Natural killer cell (primary cell): ENCODE results near the gene TSC1. TPM values are rescaled to one million over a fixed set of nuclear protein-coding genes. Genes with fewer than 3 reads are reported as not detected.
"Not testable (repeated sequence)": the region's sequence is repeated elsewhere in the genome, so short reads cannot be mapped to it uniquely, and the experiment has no call there.

ENCODE experiments used
- ATAC-seq, 3 donors: fragments of 150-1000 bp in 2 of 3; fragments of 200-7000 bp in 1 of 3; cut with Tn5 transposase; 1 replicate in 1 of 3; 2 replicates in 2 of 3; pipeline ENCODE4 v1.10.0; 2021; ENCODE audit warnings: mild to moderate bottlenecking in 2 of 3, moderate library complexity in 2 of 3
- DNase-seq, 2 donors: peaks; one replicate each; pipeline versions ENCODE4 v3.0.0 to v3.0.0-alpha.2; 2013 to 2021; ENCODE audit warnings: mixed read lengths in 1 of 2
- H3K27ac ChIP-seq: one replicate; pipeline ENCODE4 v1.5.1; 2013; ENCODE audit warnings: mild to moderate bottlenecking, low read length
- H3K27me3 ChIP-seq: one replicate; pipeline ENCODE4 v1.6.1; 2013; ENCODE audit warnings: low read length; ENCODE audit not compliant: control insufficient read depth, insufficient read depth
- H3K36me3 ChIP-seq: one replicate; pipeline ENCODE4 v1.6.1; 2013; ENCODE audit warnings: low read length; ENCODE audit not compliant: control insufficient read depth, insufficient read depth
- H3K4me1 ChIP-seq: one replicate; pipeline ENCODE4 v1.6.1; 2013; ENCODE audit warnings: low read length; ENCODE audit not compliant: control insufficient read depth, insufficient read depth
- H3K4me3 ChIP-seq: one replicate; pipeline ENCODE4 v1.5.1; 2013; ENCODE audit warnings: low read length
- H3K9me3 ChIP-seq: one replicate; pipeline ENCODE4 v1.6.1; 2013; ENCODE audit warnings: low read length; ENCODE audit not compliant: control insufficient read depth, insufficient read depth
- H3K27ac Mint-ChIP-seq, 2 donors: one replicate each; pipeline ENCODE4 v1.8.0; 2022; ENCODE audit warnings: mild to moderate bottlenecking in 2 of 2, mixed read lengths in 2 of 2, moderate library complexity in 1 of 2
- H3K27me3 Mint-ChIP-seq, 2 donors: one replicate each; pipeline ENCODE4 v1.8.0; 2022; ENCODE audit warnings: low read depth in 2 of 2, mixed read lengths in 2 of 2
- H3K36me3 Mint-ChIP-seq: one replicate; pipeline ENCODE4 v1.8.0; 2022; ENCODE audit warnings: mixed read lengths
- H3K4me1 Mint-ChIP-seq, 2 donors: one replicate each; pipeline ENCODE4 v1.8.0; 2022; ENCODE audit warnings: mixed read lengths in 2 of 2
- H3K4me3 Mint-ChIP-seq: one replicate; pipeline ENCODE4 v1.8.0; 2022; ENCODE audit warnings: mild to moderate bottlenecking, moderate library complexity, mixed read lengths
- H3K9me3 Mint-ChIP-seq, 2 donors: one replicate each; pipeline ENCODE4 v1.8.0; 2022; ENCODE audit warnings: mixed read lengths in 2 of 2
- WGBS: methylation state at CpG from one replicate; pipeline ENCODE4 v1.1.7; 2013; ENCODE audit warnings: missing lambda C conversion rate; ENCODE audit not compliant: insufficient coverage; 5-methylcytosine and 5-hydroxymethylcytosine counted together
- intact Hi-C: fragments of 100-400 bp; cut with micrococcal nuclease; formaldehyde crosslinking; loops from one replicate; pipeline ENCODE4 v1.14.2; 2022
- total RNA-seq, 4 donors: library from RNA; stranded (reverse); fragments of 120-200 nt in 1 of 4; gene quantifications; one replicate each; pipeline versions ENCODE4 v1.2.3 to v1.2.4, GENCODE V29; 2013 to 2022
- TF ChIP-seq, protein P1 (sequence below): fragments of 200-600 bp; IDR thresholded peaks from one replicate; pipeline ENCODE4 v1.8.0; 2022; ENCODE audit warnings: antibody characterized with exemption

TSC1 gene
- total RNA-seq, 3 donors from 2014 or later (not counting 1 experiment from before 2014, with no cell fraction given) = 58.0 to 73.5 (median 63.3) TPM

DNA sequence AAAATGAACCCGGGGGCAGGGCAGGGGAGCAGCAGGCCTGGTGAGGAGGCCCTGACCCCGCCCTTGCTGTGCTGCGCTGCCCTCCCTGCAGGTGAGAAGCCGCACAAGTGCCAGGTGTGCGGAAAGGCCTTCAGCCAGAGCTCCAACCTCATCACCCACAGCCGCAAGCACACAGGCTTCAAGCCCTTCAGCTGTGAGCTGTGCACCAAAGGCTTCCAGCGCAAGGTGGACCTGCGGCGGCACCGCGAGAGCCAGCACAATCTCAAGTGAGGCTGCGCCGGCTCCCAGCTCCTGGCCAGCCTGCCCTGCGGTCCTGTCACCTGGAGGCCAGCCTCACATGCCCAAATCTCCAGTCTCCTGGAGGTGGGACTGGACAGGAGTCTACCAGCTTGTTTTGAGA lies 46.4 kb upstream of the TSC1 start:
- H3K27ac Mint-ChIP-seq = peak overlapping the region; percentile 53 to 80
- Histone ChIP-seq H3K36me3 (no peaks in the 10 kb centered on the region), H3K4me1 (peaks cover 92% of the 10 kb centered on the region), H3K4me3 (no peak overlapping the region), H3K27ac (peak overlapping the region; percentile 52), H3K9me3 (no peaks in the 10 kb centered on the region), H3K27me3 (no peaks in the 10 kb centered on the region)
- H3K9me3 Mint-ChIP-seq = no peaks in the 10 kb centered on the region
- no peak for ATAC-seq
- no peaks in the 10 kb centered on the region for H3K27me3 Mint-ChIP-seq
- 60% methylated on average over 14 of the region's 14 CpGs for WGBS
- H3K36me3 Mint-ChIP-seq = no peaks in the 10 kb centered on the region
- peaks cover 80 to 88% of the 10 kb centered on the region in 2 donors for H3K4me1 Mint-ChIP-seq
- TF ChIP-seq, protein P1, sequence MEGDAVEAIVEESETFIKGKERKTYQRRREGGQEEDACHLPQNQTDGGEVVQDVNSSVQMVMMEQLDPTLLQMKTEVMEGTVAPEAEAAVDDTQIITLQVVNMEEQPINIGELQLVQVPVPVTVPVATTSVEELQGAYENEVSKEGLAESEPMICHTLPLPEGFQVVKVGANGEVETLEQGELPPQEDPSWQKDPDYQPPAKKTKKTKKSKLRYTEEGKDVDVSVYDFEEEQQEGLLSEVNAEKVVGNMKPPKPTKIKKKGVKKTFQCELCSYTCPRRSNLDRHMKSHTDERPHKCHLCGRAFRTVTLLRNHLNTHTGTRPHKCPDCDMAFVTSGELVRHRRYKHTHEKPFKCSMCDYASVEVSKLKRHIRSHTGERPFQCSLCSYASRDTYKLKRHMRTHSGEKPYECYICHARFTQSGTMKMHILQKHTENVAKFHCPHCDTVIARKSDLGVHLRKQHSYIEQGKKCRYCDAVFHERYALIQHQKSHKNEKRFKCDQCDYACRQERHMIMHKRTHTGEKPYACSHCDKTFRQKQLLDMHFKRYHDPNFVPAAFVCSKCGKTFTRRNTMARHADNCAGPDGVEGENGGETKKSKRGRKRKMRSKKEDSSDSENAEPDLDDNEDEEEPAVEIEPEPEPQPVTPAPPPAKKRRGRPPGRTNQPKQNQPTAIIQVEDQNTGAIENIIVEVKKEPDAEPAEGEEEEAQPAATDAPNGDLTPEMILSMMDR = no peak
- DNase-seq = no peak
- peak overlapping the region; percentile 53 for H3K4me3 Mint-ChIP-seq
- intact Hi-C loops = no loop called here

DNA sequence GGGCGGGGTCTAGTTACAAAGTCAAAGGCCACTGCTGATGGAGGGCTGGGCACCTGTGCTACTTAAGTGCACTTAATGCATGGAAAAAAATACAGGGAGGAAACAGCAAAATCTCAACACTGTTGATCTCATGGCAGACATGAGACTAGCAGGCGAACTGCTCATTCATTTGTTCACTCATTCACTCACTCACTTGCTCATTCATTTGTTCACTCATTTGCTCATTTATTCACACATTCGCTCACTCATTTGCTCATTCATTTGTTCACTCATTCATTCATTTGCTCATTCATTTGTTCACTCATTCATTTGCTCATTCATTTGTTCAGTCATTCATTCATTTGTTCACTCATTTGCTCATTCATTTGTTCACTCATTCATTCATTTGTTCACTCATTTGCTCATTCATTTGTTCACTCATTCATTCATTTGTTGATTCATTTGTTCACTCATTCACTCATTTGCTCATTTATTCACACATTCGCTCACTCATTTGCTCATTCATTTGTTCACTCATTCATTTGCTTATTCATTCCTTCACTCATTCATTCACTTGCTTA lies 45.7 kb upstream of the TSC1 start:
- H3K4me3 ChIP-seq, H3K36me3 Mint-ChIP-seq, H3K36me3 ChIP-seq, H3K9me3 ChIP-seq, H3K27ac ChIP-seq, intact Hi-C loops, H3K27me3 ChIP-seq, H3K27me3 Mint-ChIP-seq, H3K9me3 Mint-ChIP-seq: not testable (repeated sequence)
- peak in 2 of 3 donors; percentile 11 to 47 for ATAC-seq
- 73% methylated on average over 4 of the region's 4 CpGs for WGBS
- Mint-ChIP-seq H3K4me3 (peak overlapping the region; percentile 53), H3K27ac (peak overlapping the region; percentile 53 to 80), H3K4me1 (peaks cover 80 to 86% of the 10 kb centered on the region in 2 donors)
- H3K4me1 ChIP-seq = peaks cover 89% of the 10 kb centered on the region
- peak in 1 of 2 donors; percentile 13 for DNase-seq

DNA sequence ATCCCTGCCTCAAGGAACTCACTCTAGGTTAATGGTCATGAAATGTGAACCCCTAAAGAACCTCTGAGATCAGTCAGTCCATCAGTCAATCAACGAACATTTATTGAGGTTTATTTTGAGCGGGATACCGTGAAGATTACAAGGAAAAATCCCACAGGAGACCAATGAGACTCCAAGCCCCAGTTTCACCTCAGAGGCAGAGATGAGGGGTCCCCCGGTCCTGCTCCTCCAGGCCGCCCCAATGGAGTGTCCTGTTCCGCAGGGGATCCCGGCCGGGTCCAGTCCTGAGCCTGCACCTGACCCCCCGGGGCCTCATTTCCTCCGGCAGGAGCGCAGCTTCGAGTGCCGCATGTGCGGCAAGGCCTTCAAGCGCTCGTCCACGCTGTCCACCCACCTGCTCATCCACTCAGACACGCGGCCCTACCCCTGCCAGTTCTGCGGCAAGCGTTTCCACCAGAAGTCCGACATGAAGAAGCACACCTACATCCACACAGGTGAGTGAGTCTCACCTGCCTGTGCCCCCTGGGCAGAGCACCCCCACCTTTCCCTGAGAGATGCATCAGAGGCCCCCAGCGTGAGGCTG lies 45.1 kb upstream of the TSC1 start:
- intact Hi-C loops = no loop called here
- ATAC-seq (no peak), DNase-seq (no peak)
- TF ChIP-seq, protein P1 = no peak
- Histone ChIP-seq H3K36me3 (no peaks in the 10 kb centered on the region), H3K27ac (no peak overlapping the region), H3K4me3 (no peak overlapping the region), H3K27me3 (no peaks in the 10 kb centered on the region), H3K4me1 (peaks cover 84% of the 10 kb centered on the region), H3K9me3 (no peaks in the 10 kb centered on the region)
- Mint-ChIP-seq H3K9me3 (no peaks in the 10 kb centered on the region), H3K27ac (no peak overlapping the region), H3K4me1 (peaks cover 76 to 80% of the 10 kb centered on the region in 2 donors), H3K4me3 (peak overlapping the region; percentile 53), H3K27me3 (no peaks in the 10 kb centered on the region), H3K36me3 (no peaks in the 10 kb centered on the region)
- 93% methylated on average over 23 of the region's 23 CpGs for WGBS

DNA sequence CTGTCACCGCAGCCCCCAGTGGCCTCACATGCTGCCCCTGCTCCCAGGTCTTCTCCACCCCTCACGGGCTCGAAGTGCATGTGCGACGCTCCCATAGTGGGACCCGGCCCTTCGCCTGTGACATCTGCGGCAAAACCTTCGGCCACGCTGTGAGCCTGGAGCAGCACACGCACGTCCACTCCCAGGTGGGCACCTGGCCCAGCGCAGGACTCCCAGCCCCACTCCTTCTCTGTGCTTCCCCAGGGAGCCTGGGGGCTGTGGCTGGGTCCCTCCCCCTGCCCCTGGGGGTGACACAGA lies 44.5 kb upstream of the TSC1 start:
- intact Hi-C loops = no loop called here
- H3K9me3 Mint-ChIP-seq = no peaks in the 10 kb centered on the region
- Histone ChIP-seq H3K4me1 (peaks cover 78% of the 10 kb centered on the region), H3K27ac (no peak overlapping the region), H3K27me3 (no peaks in the 10 kb centered on the region), H3K36me3 (no peaks in the 10 kb centered on the region), H3K4me3 (no peak overlapping the region), H3K9me3 (no peaks in the 10 kb centered on the region)
- no peaks in the 10 kb centered on the region for H3K36me3 Mint-ChIP-seq
- TF ChIP-seq, protein P1 = no peak
- ATAC-seq = no peak
- DNase-seq = no peak
- no peak overlapping the region for H3K4me3 Mint-ChIP-seq
- WGBS = 96% methylated on average over 13 of the region's 13 CpGs
- H3K27me3 Mint-ChIP-seq = no peaks in the 10 kb centered on the region
- peaks cover 70 to 75% of the 10 kb centered on the region in 2 donors for H3K4me1 Mint-ChIP-seq
- peak overlapping the region in 1 of 2 donors; percentile 75 for H3K27ac Mint-ChIP-seq
